HG02798 (cell line): ENCODE results near the gene GALNT5.
"Not testable (repeated sequence)": the region's sequence is repeated elsewhere in the genome, so short reads cannot be mapped to it uniquely, and the experiment has no call there.

Experiments used
- ATAC-seq: cut with Tn5 transposase; IDR thresholded peaks from one replicate; pipeline ENCODE4 v1.9.1; 2021; ENCODE audit warnings: mild to moderate bottlenecking; ENCODE audit not compliant: unreplicated experiment, poor library complexity

Gene GALNT5

DNA sequence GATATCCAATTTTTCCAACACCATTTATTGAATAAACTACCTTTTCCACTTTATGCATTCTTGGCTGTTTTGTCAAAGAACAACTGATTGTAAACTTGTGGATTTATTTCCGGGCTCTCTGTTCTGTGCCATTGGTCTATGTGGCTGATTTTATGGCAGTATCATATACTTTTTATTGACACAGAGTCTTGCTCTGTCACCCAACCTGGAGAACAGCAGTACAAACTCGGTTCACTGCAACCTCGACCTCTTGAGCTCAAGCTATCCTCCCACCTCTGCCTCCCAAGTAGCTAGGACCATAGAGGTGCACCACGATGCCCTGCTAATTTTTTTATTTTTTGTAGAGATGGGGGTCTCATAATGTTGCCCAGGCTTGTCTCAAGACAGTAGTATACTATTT, 6.7 kb upstream of the GALNT5 start:
- ATAC-seq = no peak

DNA sequence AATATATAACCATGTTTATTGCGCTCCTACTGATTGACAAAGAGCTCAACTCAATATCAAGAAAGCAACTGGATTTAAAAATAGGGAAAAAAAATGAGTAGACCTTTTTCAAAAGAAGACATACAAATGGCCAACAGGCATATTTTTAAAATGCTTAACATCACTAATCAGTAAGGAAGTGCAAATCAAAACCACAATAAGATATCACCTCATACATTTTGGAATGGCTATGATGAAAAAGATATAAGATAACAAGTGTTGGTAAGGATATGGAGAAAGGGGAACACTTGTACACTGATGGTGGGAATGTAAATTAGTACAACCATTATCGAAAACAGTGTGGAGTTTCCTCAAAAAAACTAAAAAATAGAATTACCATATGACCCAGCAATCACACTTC, 5.6 kb upstream of the GALNT5 start:
- ATAC-seq = no peak

DNA sequence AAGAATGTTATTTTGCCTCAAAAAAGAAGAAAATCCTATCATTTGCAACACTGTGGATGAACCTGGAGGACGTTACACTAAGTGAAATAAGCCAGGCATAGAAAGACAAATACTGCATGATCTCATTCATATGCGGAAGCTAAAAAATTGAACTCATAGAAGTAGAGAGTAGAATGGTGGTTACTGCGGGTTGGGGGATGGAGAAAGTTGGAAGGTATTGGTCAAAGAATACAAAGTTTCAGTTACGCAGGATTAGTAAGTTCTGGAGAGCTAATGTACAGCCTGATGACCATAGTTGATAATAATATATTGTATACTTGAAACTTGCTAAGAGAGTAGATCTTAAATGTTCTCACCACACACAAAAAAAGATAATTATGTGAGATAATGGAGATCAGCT, 5.0 kb upstream of the GALNT5 start:
- no peak for ATAC-seq

DNA sequence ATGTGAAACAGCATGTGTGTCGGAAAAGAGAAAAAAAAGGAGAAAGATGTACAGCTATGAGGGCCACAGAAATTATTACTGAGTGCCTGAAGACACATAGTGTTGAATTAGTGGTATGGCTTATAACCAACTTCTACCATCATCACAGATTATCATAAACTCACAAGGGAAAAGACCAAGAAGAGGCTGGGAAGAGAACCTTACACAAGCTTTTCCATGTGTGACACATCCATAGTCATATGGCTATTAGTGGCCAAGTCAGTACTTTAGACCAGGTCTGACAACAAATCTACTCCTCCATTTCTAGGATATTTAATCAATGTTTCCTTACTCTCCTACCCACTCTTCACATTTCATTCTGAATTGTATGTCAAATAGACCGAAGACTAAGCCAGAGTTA, 3.5 kb upstream of the GALNT5 start:
- ATAC-seq = no peak

DNA sequence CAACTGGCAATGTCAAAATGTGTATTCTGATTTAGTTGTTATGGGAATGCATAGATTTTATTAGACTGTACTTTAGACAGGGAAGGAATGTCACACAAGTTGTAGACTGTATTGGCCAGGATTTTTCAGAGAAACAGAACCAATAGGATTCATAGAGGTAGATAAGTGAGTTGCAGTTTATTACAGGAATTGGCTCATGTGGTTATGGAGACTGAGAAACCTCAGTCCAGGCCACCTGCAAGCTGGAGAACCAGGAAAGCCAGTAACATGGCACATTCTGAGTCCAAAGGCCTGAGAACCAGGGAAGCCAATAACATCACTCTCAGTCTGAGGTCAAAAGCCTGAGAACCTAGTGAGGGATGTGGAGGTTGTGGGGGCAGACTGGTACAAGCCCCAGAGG, 1.8 kb upstream of the GALNT5 start:
- no peak for ATAC-seq

DNA sequence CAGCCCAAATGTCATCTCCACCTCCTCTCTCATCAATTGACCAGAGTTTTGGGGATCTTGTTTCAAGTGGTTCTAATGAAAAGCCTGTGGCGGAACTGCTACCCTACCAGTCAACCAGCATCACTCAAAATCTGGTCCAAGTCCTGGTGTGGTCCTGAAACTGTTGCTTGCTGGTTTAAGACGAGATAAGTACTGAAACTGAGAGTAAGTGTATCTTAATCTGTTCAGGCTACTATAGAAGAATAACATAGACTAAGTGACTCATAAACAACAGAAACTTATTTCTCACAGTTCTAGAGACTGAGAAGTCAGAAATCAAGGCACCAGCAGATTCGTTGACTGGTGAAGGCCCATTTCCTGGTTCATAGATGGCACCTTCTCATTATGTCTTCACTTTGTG, 879 bp upstream of the GALNT5 start:
- peak; percentile 97 for ATAC-seq

DNA sequence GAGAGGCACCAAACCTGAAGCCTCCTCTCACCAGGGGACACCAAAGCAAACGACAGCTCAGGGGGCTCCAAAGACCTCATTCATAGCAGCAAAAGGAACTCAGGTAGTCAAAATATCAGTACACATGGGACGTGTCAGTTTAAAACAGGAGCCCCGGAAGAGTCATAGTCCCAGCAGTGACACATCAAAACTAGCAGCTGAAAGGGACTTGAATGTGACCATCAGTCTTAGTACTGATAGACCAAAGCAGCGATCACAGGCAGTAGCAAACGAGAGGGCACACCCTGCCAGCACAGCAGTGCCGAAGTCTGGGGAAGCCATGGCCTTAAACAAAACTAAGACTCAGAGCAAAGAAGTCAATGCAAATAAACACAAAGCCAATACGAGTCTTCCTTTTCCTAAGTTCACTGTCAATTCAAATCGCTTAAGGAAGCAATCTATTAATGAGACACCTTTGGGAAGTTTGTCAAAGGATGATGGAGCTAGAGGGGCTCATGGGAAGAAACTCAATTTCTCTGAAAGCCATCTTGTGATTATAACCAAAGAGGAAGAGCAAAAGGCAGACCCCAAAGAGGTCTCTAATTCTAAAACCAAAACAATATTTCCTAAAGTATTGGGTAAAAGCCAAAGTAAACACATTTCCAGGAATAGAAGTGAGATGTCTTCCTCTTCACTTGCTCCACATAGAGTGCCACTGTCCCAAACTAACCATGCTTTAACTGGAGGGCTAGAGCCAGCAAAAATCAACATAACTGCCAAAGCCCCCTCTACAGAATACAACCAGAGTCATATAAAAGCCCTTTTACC, 1.2 kb downstream of the GALNT5 start:
- no peak for ATAC-seq

DNA sequence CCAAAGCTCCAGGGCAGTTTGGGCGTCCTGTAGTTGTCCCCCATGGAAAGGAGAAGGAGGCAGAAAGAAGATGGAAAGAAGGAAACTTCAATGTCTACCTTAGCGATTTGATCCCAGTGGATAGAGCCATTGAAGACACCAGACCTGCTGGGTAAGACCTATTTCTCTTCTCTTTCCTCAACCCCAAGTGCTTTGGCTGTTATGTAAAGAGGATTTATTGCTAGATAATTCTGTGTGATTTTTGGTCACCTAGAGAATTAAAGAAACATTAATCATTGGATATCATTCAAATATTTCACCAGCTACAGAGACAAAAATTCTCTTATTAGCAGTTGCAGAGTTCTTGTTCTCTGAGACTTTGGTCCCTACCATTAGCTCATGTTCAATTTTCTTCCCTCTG, 1.9 kb downstream of the GALNT5 start:
- ATAC-seq = no peak

DNA sequence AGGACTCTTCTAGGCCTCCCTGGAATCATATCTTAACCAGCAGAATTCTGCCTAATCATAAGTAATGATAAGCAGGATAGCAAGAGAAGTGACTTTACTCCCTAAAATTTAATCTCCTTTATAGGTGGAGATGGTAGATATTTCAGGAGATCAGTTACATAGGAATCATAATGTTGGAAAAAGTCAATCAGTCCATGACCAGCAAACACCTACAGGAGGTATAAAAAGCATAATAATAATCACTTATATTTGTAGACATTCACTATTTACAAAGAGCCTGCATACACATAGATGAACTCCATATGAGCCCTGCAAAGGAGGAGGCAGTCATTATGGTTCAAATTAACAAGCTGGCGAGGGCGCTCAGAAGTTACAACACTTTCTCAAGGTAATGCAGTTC, 2.5 kb downstream of the GALNT5 start:
- no peak for ATAC-seq

DNA sequence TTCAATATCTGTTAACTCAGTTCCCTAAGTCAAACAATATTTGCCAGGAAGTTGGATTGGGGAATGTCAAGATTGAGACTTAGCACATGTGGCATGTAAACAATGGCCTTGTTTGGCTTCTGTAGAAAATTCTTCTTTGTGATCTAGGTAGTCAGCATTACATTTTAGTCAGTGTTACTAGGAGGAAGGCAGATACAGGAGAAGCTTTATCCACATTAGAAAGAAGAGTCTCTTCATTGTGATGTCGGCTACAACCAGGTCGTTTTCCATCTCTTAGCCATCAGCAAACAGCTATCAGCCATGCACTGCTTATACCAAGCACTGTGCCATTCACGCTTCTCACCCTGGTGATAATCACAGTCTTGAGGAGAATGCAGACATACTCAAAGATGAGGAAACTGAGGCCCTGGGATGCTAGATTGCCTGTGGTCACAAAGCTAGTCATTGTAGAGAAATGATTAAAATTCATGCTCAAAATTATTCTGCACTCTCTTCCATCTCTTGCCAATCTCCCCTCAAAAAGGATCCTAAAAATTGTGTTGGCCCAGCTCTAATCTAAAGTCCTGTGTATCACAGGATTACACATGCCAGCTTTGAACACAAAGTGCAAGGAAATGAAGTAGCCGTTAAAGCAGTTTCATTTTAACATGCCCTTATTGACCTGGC, 3.2 kb downstream of the GALNT5 start:
- ATAC-seq = no peak

DNA sequence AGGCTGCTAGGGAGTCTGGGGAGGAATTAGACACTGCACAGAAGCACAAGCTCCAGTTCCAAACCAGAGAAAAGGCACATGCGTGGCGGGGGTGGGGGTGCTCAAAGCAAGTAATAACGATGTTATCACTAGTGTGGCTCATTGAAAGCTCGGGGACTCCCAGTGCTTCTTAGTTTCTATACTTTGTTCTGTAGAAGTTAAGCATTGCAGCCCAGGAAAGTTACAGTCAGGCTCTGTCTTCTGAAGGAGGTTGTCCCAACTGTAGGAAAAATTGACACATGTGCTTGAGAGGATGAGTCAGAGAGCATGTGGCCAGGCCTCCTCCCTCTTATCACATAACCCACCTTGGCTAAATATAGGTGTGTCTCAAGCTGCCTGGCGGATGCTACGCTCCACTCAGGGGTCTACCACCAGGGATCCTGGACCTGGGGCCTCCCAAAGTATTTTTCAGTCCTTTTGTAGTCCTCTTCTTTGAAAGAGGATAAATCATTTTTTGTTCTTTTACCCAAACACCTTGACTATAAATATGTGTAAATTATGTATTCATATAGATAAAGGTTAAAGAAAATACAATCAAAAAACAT, 3.8 kb downstream of the GALNT5 start:
- ATAC-seq = no peak

DNA sequence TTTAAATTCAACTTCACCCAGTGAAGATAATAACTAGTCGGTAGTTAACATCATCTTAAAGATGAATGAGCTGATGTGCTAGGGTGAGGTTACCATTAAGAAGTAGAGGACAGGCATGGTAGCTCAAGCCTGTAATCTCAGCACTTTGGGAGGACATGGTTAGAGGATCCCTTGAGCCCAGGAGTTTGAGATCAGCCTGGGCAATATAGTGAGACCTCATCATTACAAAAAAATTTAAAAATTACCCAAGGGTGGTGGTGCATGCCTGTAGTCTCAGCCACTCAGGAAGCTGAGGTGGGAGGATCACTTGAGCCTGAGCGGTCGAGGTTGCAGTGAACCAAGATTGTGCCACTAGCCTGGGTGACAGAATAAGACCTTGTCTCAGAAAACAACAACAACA, 4.7 kb downstream of the GALNT5 start:
- no peak for ATAC-seq

DNA sequence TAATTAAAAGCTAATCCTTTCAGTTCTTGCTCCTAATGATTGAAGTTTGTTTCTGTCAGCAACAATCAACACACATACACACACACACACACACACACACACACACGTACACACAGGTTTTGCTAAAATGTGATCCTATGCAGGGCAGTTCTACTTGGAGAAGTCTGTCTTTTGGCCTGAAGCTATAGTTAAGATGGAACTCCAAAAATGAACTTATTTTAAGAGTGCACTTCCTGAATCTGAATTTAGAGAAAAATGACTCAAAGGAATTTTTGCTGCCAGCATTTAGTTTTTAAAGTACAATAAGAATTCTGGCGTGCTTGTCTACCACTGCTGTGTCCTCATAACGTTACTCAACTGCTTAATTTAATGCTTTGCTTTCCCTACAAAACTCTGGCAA, 6.6 kb downstream of the GALNT5 start:
- ATAC-seq = no peak

DNA sequence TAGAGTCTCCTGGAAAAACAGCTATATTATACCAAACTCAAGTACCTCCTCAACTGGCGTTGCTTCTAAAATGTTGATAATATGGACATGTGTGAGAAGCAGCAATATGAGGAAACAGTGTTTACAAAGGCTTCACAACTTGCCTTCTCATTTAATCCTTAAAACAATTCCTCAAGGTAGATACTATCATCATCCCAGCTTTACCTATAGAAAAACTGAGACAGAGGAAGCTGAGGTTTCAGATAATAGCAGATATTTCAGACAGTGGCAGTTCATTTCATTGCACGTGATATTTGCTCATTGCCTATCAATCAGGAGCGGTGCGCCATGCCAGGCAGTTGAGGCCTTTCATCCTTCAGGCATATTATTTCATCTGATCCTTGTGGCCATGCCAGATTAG, 8.3 kb downstream of the GALNT5 start:
- no peak for ATAC-seq

DNA sequence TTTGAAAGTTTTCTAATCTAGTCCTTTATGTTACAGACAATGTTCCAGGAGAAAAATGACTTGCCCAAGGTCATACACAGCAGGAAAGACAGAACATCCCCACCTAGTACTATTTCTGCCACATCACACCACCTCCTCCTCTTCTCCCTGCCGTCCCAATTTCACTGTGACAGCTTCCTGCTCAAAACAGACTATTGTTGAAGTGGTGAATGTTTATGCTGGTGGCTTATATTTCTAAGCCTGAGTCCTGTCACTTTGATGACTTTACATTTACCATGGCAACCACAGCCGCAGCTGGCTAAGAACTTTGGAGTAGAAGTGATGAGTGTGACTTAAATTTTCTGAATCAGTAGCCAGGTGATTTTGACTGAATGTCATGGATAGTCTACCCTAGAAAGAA, 10.0 kb downstream of the GALNT5 start:
- no peak for ATAC-seq

DNA sequence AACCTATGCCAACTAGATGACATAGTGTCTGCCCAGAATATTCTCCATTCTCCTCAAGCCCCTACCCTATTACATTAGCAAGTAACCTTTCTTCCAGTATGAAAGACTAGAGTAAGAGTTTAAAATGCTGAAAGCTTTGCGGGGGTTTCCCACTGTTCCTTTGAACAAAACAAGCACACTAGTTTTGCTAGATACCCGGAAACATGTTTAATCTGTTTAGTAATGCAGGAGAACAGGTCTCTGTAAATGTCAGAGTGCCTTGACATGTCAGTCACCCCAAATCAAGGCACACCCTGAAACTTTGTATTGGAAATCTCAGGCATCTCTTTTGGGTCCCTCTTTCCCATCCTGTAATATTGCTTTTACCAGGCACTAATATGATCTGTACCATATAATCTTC, 11.6 kb downstream of the GALNT5 start:
- ATAC-seq = no peak

DNA sequence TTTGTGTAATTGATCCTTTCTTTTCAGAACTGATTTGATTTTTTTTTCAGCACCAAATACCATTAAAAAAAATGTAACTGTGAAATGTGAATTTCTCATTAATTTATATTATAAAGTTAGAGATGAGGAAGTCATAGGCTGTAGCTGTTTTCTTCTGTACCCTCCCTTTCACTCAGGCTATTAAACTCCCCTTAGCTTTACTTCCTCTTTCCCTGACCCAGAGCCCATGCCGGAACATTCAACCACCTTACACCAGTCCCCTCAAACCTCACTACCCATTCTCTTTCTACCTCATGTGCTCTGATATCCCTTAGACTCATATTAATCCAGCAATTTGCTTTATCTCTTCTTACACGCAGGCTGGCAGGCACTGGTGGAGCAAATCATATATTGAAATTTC, 12.4 kb downstream of the GALNT5 start:
- peak; percentile 52 for ATAC-seq

DNA sequence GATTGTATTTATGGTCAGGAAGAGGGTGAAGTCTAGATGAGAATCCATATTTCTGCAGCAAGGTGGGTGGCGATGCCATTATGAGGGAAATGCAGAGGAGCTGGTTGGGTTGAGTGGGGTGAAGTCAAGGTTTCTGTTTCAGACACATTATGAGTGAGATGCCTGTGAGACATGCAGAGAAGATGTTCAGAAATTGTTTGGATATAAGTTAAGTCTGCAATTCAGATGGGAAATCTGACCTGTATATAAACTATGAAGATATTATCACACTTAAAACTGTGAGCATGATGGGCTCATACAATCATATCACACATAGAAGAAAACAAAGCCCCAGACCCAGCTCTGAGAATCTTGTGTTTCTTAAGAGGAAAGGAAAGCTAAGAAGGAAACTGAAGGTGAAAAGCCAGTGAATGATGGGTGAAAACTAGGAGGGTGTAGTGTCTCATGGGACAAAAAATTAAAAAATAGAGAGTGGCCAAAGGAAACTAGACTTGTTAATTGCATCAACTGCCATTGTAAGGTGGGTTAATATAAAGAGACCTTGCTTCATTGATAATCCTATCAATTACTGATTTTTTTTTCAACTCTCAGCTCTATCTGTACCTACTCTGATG, 14.2 kb downstream of the GALNT5 start:
- no peak for ATAC-seq

DNA sequence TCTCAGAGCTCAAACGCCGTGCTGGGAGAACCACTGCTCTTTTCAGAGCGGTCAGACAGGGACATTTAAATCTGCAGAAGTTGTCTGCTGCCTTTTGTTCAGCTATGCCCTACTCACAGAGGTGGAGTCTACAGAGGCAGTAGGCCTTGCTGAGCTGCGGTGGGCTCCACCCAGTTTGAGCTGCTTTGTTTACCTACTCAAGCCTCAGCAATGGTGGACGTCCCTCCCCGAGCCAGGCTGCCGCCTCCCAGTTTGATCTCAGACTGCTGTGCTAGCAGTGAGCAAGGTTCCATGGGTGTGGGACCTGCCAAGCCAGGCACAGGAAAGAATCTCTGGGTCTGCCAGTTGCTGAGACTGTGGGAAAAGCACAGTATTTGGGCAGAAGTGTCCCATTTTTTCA, 21.8 kb downstream of the GALNT5 start:
- not testable (repeated sequence) for ATAC-seq

DNA sequence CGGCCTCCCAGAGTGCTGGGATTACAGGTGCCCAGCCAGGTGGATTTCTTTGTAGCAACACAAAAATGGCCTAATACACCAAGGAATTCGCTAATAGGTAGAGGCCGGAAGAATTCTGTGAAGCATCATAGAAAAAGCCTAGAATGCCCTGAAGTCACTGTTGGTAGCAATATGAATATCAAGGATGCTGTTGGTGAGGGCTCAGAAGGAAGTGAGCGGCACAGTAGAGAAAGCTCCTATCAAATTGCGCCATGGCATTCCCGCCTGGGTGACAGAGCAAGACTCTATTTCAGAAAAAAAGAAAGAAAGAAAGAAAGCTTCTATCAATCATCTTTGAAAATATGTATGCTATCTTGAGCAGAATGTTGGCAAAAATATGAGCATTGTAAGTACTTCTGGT, 23.8 kb downstream of the GALNT5 start:
- ATAC-seq = no peak

DNA sequence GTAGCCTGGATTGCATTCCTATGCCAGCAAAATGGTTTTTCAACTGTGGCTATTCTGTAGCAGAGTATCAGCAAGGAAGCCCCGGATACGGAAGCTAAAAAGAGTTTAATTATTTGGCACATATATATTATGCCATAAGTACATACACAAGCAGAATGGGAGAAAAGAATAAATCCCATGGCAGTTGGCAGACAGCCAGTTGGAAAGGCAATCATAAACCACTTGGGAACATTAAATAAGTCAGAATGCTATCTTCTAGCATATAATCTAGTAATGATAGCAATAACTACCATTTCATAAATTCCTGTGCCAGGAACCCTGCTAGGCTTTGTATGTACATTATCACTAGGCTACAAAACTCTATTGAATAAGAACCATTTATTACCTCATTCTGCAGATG, 26.0 kb downstream of the GALNT5 start:
- no peak for ATAC-seq
